DOHH2 (cell line): ENCODE data around the gene ODAD3.

Experiments used
- EZH2phosphoT487 ChIP-seq: fragments of 200-600 bp; sonication (generic); IDR thresholded peaks from 2 replicates; pipeline ENCODE4 v1.6.1; 2017; ENCODE audit warnings: borderline replicate concordance, mild to moderate bottlenecking, antibody characterized with exemption, low read length, moderate library complexity, mixed read lengths
- TF ChIP-seq, protein P1 (sequence below): fragments of 200-600 bp; sonication (generic); IDR thresholded peaks from one replicate; pipeline ENCODE4 v1.5.1; 2014; ENCODE audit warnings: antibody characterized with exemption, mild to moderate bottlenecking, low read depth, low read length; ENCODE audit not compliant: poor library complexity, severe bottlenecking

DNA sequence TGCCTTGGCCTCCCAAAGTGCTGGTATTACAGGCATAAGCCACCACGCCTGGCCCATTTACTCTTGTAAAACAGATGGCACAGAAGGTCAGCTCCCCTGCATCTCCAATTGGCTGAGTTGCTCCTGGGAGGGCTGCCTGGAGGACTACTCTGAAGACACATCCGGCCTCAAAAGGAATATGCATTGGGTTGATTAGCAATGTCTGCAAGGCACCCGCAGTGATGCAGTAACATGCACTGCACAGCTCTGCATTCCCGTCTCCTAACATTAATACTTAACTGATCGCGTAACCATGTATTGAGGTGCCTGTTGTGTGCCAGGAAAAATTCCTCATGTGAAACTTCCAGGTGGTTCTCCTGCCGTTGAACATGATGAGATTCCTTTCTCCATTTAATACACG is 40.9 kb upstream of the ODAD3 start:
- TF ChIP-seq, protein P1, sequence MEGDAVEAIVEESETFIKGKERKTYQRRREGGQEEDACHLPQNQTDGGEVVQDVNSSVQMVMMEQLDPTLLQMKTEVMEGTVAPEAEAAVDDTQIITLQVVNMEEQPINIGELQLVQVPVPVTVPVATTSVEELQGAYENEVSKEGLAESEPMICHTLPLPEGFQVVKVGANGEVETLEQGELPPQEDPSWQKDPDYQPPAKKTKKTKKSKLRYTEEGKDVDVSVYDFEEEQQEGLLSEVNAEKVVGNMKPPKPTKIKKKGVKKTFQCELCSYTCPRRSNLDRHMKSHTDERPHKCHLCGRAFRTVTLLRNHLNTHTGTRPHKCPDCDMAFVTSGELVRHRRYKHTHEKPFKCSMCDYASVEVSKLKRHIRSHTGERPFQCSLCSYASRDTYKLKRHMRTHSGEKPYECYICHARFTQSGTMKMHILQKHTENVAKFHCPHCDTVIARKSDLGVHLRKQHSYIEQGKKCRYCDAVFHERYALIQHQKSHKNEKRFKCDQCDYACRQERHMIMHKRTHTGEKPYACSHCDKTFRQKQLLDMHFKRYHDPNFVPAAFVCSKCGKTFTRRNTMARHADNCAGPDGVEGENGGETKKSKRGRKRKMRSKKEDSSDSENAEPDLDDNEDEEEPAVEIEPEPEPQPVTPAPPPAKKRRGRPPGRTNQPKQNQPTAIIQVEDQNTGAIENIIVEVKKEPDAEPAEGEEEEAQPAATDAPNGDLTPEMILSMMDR: no peak
- TF ChIP-seq EZH2phosphoT487: no peak
